HUES48 (cell line): ENCODE data around the gene LRRC4B.
A peak's percentile ranks its signal among the peaks of the same experiment; 100 is the strongest.

ENCODE experiments used
- H3K27ac ChIP-seq: one replicate; pipeline ENCODE4 v1.7.0; 2013; ENCODE audit warnings: low read depth, low read length, inconsistent platforms
- H3K27me3 ChIP-seq: 2 replicates; pipeline ENCODE4 v1.6.1; 2013; ENCODE audit warnings: mild to moderate bottlenecking, low read length; ENCODE audit not compliant: control insufficient read depth, insufficient read depth
- H3K36me3 ChIP-seq: 2 replicates; pipeline ENCODE4 v1.6.1; 2013; ENCODE audit warnings: low read length; ENCODE audit not compliant: control insufficient read depth, insufficient read depth
- H3K4me1 ChIP-seq: 2 replicates; pipeline ENCODE4 v1.6.1; 2013; ENCODE audit warnings: mild to moderate bottlenecking, low read length; ENCODE audit not compliant: control insufficient read depth, insufficient read depth
- H3K4me3 ChIP-seq: 2 replicates; pipeline ENCODE4 v1.5.1; 2013; ENCODE audit warnings: mild to moderate bottlenecking, low read depth, low read length
- H3K9ac ChIP-seq: 2 replicates; pipeline ENCODE4 v1.6.1; 2013; ENCODE audit warnings: mild to moderate bottlenecking, low read depth, low read length, moderate library complexity
- H3K9me3 ChIP-seq: 2 replicates; pipeline ENCODE4 v1.6.1; 2013; ENCODE audit warnings: low read length; ENCODE audit not compliant: control insufficient read depth, insufficient read depth

The LRRC4B gene

DNA sequence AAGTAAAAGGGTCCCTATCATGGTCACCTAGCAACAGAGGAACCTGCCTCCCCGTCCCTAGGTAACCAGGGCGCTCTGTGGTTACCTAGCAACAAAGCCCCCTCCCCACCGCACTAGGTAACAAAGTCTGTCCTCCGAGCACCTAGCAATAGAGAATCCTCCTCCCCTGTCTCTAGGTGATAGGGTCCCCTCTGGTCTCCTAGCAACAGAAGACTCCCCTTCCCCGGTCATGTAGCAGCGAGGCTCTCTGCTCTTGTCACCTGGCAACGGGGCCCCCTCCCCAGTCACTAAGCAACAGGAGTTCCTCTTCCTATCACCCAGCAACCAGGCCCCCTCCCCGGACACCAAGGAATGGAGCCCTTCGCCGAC is 57.6 kb downstream of the LRRC4B start:
- Histone ChIP-seq H3K27ac (peak overlapping the region; percentile 64), H3K9ac (no peak overlapping the region; the same call in 1 of the 2 replicates), H3K4me1 (no peaks in the 10 kb centered on the region; the same call in 1 of the 2 replicates)

GRCh38 chr19:50510121-50510670 is 58.0 kb downstream of the LRRC4B start:
- H3K4me3 ChIP-seq = peak overlapping the region; percentile 71
- no peaks in the 10 kb centered on the region; the same call in 1 of the 2 replicates for H3K4me1 ChIP-seq
- no peak overlapping the region for H3K27ac ChIP-seq
- H3K9me3 ChIP-seq = no peaks in the 10 kb centered on the region
- H3K36me3 ChIP-seq = no peaks in the 10 kb centered on the region
- no peak overlapping the region for H3K9ac ChIP-seq
- H3K27me3 ChIP-seq = peaks cover 4% of the 10 kb centered on the region

More for the DNA sequence above, 57.6 kb downstream of the LRRC4B start:
- H3K27me3 ChIP-seq = peaks cover 4% of the 10 kb centered on the region
- no peaks in the 10 kb centered on the region for H3K36me3 ChIP-seq
- no peaks in the 10 kb centered on the region for H3K9me3 ChIP-seq
- H3K4me3 ChIP-seq = peak overlapping the region; percentile 71

DNA sequence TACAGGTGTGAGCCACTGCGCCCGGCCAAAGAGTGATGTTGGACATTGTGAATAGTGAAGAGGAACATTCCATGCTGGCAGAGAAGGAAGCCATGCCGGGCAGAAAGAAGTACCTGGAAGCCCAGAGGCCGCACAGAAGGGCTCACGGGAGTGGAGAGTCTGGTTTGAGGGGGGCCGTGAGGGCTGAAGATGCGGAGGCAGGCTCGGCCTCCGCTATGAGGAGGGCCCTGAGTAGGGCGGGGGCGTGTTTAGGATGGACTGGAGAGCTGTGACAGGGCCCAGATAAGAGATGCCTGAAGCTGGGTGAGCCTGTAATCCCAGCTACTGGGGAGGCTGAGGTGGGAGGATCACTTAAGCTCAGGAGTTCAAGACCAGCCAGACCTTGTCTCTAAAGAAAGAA is 58.9 kb downstream of the LRRC4B start:
- H3K36me3 ChIP-seq = no peaks in the 10 kb centered on the region
- H3K27ac ChIP-seq = no peak overlapping the region
- H3K9ac ChIP-seq = no peak overlapping the region
- H3K27me3 ChIP-seq = peaks cover 4% of the 10 kb centered on the region
- no peaks in the 10 kb centered on the region for H3K9me3 ChIP-seq
- H3K4me3 ChIP-seq = no peak overlapping the region
- H3K4me1 ChIP-seq = no peaks in the 10 kb centered on the region; the same call in 1 of the 2 replicates

DNA sequence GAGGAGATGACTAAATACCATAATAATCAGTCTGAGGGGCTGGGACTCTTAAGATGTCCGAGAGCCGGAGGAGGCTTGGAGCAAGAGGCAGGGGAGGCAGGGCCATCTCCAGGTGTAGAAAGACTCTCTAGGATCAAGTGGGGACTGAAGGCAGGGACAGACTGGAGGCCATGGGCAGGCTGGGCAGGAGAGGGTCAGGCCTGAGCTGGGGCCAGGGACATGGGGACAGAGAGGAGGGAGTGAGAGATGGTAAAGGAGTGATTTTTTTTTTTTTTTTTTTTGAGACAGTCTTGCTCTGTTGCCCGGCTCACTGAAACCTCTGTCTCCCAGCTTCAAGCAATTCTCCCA is 59.4 kb downstream of the LRRC4B start:
- Histone ChIP-seq H3K4me3 (no peak overlapping the region), H3K27me3 (peaks cover 4% of the 10 kb centered on the region), H3K36me3 (no peaks in the 10 kb centered on the region), H3K9me3 (no peaks in the 10 kb centered on the region), H3K9ac (no peak overlapping the region), H3K4me1 (no peaks in the 10 kb centered on the region; the same call in 1 of the 2 replicates), H3K27ac (no peak overlapping the region)

GRCh38 chr19:50507376-50507775 is 60.9 kb downstream of the LRRC4B start:
- H3K27me3 ChIP-seq = peaks cover 4% of the 10 kb centered on the region
- no peaks in the 10 kb centered on the region; the same call in 1 of the 2 replicates for H3K4me1 ChIP-seq
- no peak overlapping the region for H3K9ac ChIP-seq
- no peak overlapping the region for H3K27ac ChIP-seq
- H3K4me3 ChIP-seq = no peak overlapping the region
- no peaks in the 10 kb centered on the region for H3K36me3 ChIP-seq
- H3K9me3 ChIP-seq = no peaks in the 10 kb centered on the region

DNA sequence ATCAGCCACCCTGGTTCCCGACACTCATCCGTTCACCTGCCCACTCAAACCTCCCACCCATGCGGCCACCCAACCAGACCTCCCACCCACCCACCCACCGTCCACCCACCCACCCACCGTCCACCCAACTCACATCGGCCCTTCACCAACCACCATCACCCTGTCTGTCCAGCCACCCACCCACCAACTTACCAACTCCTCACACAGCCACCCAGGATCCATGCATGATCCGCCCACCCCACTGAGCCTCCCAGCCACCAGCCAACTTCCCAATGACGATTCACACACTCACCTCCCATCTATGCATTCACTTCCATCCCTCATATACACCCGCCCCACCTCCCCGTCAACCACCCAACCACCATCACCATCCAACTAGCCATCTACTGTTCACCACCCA is 61.5 kb downstream of the LRRC4B start:
- Histone ChIP-seq H3K27ac (no peak overlapping the region), H3K9ac (no peak overlapping the region), H3K4me1 (no peaks in the 10 kb centered on the region; the same call in 1 of the 2 replicates), H3K27me3 (peaks cover 4% of the 10 kb centered on the region), H3K4me3 (no peak overlapping the region), H3K9me3 (no peaks in the 10 kb centered on the region), H3K36me3 (no peaks in the 10 kb centered on the region)

DNA sequence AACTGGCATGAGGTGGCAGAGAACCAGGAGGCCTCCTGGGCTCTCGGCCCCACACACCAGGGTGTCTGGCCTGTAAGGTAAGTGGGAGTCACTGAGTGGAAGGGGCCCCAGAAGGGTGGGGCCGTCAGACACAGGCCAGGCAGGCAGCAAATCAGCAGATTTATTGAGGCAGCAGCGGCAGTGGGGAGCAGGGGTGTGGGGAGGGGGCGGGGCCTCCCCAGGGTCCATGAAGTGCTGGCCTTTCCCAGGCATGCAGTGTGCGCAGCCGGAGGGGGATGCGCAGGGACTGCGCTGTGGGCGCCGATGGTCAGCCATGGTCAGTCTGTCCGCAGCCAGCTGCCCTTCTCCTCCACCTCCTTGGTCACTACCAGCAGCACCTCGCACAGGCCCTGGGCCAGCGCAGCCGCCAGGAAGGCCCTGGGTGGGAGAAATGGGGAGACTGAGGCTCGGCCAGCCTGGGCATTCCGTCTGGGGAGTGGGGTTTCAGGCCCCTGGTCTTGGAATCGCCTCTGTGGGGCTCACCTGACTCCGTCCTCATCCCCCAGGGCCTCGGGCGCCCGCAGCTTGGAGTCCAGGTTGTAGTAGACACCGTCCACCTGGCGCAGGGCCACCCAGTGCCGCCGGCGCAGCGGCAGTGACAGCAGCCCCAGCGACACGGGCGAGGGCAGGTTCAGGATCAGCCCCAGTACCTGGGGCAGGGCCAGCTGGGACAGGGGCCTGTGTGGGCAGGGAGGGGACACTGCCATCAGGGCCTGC is 62.2 kb downstream of the LRRC4B start:
- Histone ChIP-seq H3K36me3 (no peaks in the 10 kb centered on the region), H3K27ac (no peak overlapping the region), H3K9me3 (no peaks in the 10 kb centered on the region), H3K9ac (no peak overlapping the region), H3K4me1 (peaks cover 1% of the 10 kb centered on the region; the same call in 1 of the 2 replicates), H3K4me3 (no peak overlapping the region), H3K27me3 (peaks cover 9% of the 10 kb centered on the region)

DNA sequence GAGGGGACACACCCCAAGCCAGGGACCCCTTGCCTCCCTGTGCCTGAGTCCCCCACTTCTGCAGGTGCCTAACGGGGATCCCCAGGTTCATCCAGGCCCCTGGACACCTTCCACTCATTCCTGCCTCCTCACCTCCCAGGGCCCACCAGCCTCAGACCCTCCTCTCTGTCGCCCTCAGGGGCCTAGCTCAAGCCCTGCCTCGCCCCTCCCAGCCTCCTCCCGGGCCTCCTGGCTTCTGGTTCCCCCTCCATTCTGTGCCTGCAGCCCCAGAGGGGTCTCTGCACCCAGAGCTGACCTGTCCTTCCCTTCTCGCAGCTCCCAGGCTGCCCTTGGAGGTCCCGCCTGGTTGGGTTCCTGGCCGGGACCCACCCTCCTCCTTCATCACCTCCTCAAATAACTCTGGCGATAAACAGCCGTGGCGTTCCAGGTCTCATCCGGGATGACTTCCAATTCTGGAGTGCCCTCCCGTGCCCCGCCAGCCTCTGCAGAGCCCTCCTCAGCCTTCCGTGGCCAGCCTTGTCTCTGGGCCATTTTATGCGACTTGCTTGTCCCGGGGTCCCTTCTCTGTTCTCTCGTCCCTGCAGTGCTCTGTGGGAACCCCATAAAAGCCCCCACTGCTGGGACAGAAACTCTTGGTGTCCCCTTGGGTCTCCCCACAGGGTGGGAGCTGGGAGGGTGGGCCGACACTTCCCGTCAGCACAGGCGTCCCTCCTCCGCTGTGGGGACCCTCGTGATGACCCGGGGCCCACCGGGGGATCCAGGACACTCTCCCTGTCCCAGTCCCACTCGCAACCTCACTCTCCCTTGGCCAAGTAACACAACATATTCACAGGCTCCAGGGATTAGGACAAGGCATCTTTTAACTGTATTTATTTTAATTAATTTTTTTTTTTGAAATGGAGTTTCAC is 66.4 kb downstream of the LRRC4B start:
- Histone ChIP-seq H3K27me3 (peaks cover 45% of the 10 kb centered on the region), H3K36me3 (no peaks in the 10 kb centered on the region), H3K9me3 (no peaks in the 10 kb centered on the region), H3K4me3 (no peak overlapping the region), H3K27ac (no peak overlapping the region), H3K9ac (0 out of 2 replicates have a peak overlapping the region, but pooled peaks have one; percentile 3), H3K4me1 (peaks cover 10% of the 10 kb centered on the region)

GRCh38 chr19:50501186-50501567 is 67.1 kb downstream of the LRRC4B start:
- Histone ChIP-seq H3K27ac (no peak overlapping the region), H3K4me3 (no peak overlapping the region), H3K9ac (0 out of 2 replicates have a peak overlapping the region, but pooled peaks have one; percentile 3), H3K36me3 (no peaks in the 10 kb centered on the region), H3K4me1 (peaks cover 10% of the 10 kb centered on the region), H3K27me3 (peaks cover 49% of the 10 kb centered on the region), H3K9me3 (no peaks in the 10 kb centered on the region)

GRCh38 chr19:50500753-50501151 is 67.5 kb downstream of the LRRC4B start:
- H3K27me3 ChIP-seq = peaks cover 49% of the 10 kb centered on the region
- H3K9me3 ChIP-seq = no peaks in the 10 kb centered on the region
- H3K9ac ChIP-seq = no peak overlapping the region
- H3K36me3 ChIP-seq = no peaks in the 10 kb centered on the region
- no peak overlapping the region for H3K4me3 ChIP-seq
- H3K27ac ChIP-seq = no peak overlapping the region
- peaks cover 10% of the 10 kb centered on the region for H3K4me1 ChIP-seq
